Omental fat pad (tissue), 4 donors: ENCODE measurements around the gene RPS3. TPM values are rescaled to one million over a fixed set of nuclear protein-coding genes. Genes with fewer than 3 reads are reported as not detected.
"Not testable (repeated sequence)": the region's sequence is repeated elsewhere in the genome, so short reads cannot be mapped to it uniquely, and the experiment has no call there.

ENCODE experiments used
- ATAC-seq: fragments of 150-250 bp; one replicate; pipeline ENCODE4 v1.9.1; 2016; ENCODE audit warnings: mild to moderate bottlenecking, moderate library complexity; ENCODE audit not compliant: low FRiP score
- DNase-seq: peaks from one replicate; pipeline ENCODE4 v3.0.0-alpha.2; 2019; ENCODE audit warnings: low spot score
- total RNA-seq, 4 donors: library from RNA; depleted of rRNA; stranded (reverse); fragments of >200 nt; gene quantifications; one replicate each; pipeline ENCODE4 v1.1.0, GENCODE V29; 2016
- TF ChIP-seq, protein P1 (sequence below), 3 donors: fragments of 450-650 bp; IDR thresholded peaks; one replicate each; pipeline ENCODE4 v1.5.1; 2016 to 2017; ENCODE audit warnings: antibody characterized with exemption in 3 of 3, mild to moderate bottlenecking in 3 of 3, moderate library complexity in 2 of 3

The RPS3 gene
- total RNA-seq, 4 donors from 2014 or later: 876 to 1,394 (median 1,127) TPM

DNA sequence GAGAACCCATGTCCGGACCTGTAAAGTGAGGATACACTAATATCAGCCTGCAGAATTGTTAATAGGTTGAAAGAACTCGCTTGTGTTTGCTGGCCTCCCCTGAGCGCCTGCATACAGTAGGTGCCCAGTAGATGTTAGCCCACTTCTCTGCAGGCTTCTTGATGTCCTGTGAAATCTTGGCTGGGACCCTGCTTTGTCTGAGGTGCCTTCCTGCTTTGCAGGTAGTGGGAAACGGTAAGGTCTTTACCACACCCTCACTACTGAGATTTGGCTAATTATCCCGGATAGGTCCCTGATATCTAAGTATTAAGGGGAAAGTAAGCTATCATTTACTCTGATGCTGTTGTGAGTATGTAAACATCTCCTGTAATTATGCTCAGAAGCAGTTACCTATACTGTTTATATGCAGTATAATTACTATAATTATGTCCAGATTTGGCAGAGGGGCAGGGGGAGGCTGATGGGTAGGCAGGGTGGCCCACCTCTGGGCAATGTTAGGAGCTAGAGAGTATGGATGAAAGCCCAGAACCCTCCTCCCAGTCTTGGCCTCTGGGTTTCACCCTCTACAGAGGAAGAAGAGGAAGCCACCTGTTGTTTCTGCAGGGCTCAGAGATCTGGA, 46.6 kb upstream of the RPS3 start:
- DNase-seq (no peak), ATAC-seq (no peak)
- TF ChIP-seq, protein P1, sequence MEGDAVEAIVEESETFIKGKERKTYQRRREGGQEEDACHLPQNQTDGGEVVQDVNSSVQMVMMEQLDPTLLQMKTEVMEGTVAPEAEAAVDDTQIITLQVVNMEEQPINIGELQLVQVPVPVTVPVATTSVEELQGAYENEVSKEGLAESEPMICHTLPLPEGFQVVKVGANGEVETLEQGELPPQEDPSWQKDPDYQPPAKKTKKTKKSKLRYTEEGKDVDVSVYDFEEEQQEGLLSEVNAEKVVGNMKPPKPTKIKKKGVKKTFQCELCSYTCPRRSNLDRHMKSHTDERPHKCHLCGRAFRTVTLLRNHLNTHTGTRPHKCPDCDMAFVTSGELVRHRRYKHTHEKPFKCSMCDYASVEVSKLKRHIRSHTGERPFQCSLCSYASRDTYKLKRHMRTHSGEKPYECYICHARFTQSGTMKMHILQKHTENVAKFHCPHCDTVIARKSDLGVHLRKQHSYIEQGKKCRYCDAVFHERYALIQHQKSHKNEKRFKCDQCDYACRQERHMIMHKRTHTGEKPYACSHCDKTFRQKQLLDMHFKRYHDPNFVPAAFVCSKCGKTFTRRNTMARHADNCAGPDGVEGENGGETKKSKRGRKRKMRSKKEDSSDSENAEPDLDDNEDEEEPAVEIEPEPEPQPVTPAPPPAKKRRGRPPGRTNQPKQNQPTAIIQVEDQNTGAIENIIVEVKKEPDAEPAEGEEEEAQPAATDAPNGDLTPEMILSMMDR (IDR thresholded peaks at IDR 0.05): no peak

DNA sequence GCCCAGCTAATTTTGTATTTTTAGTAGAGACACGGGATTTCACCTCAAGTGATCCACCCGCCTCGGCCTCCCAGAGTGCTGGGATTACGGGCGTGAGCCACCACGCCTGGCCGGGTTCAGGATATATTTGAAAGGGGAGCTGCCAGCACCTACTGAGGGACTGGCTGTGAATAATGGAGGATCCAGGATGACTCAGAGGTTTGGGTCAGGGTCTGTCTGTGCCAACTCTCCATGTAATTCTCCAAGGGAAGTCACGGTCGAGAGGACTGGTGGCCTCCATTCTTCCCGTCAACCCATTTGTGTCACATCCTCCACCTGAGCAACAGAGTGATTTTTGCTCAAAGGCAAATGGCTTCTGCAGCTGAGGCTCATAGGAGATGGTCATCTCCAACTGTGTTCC, 44.3 kb upstream of the RPS3 start:
- no peak for ATAC-seq
- TF ChIP-seq, protein P1 (IDR thresholded peaks at IDR 0.05): no peak
- DNase-seq: no peak

DNA sequence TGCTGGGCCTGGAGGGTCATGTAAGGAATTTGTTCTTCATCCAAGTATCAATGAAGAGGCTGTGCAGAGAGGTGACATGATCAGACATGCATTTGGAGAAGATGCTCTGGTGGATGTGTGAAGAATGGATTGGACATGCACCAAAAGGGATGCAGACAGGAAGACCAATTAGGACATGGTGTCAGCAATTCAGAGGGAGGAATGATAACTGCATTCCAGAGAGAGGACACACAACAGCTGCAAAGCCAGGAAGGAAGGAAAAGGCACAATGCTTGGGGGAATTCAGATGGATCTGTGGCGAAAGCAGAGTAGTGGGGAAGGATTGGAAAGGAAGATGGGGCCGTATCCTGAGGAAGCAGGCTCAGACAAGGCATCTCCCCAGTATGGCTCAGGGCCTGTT, 42.7 kb upstream of the RPS3 start:
- DNase-seq: no peak
- ATAC-seq: no peak
- TF ChIP-seq, protein P1 (IDR thresholded peaks at IDR 0.05): no peak

DNA sequence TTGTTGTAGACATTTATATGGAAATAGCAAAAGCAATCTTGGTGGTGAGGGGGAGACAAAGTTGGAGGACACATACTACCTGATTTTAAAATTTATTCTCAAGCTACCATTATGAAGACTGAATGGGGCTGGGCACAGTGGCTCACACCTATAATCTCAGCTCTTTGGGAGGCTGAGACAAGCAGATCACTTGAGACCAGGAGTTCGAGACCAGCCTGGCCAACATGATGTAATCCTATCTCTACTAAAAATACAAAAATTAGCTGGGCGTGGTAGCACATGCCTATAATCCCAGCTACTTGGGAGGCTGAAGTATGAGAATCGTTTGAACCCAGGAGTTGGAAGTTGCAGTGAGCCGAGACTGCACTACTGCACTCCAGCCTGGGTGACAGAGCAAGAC, 37.0 kb upstream of the RPS3 start:
- DNase-seq: not testable (repeated sequence)

DNA sequence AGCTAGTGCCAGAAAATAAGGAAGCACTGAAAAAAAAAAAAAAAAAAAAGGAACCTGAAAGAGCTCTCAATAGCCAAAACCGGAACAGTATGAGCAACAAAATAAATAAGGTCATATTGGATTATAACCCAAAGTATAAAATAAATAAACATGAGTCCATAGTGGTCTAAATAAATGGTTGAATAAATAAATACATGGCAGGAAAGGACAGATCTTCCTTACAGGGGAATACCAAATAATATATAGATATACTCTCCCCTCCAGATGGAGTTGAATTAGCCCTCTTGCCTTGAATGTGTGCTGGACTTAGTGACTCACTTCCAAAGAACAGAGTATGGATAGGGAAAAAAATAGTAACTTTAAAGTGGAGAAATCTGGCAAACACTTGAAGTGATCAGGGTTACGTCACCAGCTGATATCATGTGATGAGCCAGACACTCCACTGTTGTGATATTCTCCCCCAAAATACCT, 33.6 kb upstream of the RPS3 start:
- ATAC-seq (peak; percentile 87), DNase-seq (no peak)
- TF ChIP-seq, protein P1 (IDR thresholded peaks at IDR 0.05): no peak

More for the DNA sequence above, 37.0 kb upstream of the RPS3 start:
- ATAC-seq: not testable (repeated sequence)

DNA sequence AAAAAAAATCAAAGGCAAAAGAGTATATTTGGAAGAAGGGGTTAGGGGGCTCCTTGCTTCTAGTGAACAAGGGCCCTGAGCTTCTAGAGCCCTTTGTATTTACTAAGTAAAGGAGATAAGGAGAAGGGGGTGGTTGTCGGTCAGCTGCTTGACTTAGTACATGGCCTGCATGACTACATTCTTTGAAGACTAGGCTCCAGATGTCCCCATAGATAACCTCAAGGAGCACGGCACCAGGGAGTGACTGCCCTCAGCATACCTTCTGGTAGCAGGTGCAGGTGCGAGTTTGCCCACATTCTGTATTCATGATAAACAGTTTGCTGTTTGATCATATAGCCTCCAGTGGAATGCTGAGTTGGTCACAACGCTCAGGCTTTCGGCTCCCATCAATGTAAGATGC, 32.5 kb upstream of the RPS3 start:
- not testable (repeated sequence) for DNase-seq, ATAC-seq

GRCh38 chr11:75369560-75370255, 29.6 kb upstream of the RPS3 start:
- TF ChIP-seq, protein P1 (IDR thresholded peaks at IDR 0.05): no peak
- ATAC-seq: no peak
- DNase-seq: no peak
